Heart right ventricle (tissue), 16 donors: ENCODE measurements around the gene ALK. TPM values are rescaled to one million over a fixed set of nuclear protein-coding genes. Genes with fewer than 3 reads are reported as not detected.

Experiments
- ATAC-seq, 8 donors: fragments of 200-7000 bp; cut with Tn5 transposase; one replicate each; pipeline ENCODE4 v1.9.1; 2020; ENCODE audit warnings: mild to moderate bottlenecking in 8 of 8, moderate library complexity in 8 of 8, moderate number of reproducible peaks in 1 of 8
- DNase-seq, 2 donors: peaks; one replicate each; pipeline ENCODE4 v3.0.0-alpha.2; 2020
- H3K27ac ChIP-seq, 10 donors: fragments of 200-600 bp; sonication (generic) in 2 of 10; one replicate each; pipeline versions ENCODE4 v1.5.0 to v1.8.0; 2020 to 2022; ENCODE audit warnings: mild to moderate bottlenecking in 3 of 10
- H3K27me3 ChIP-seq, 7 donors: fragments of 200-600 bp; one replicate each; pipeline ENCODE4 v1.8.0; 2021 to 2022; ENCODE audit warnings: mild to moderate bottlenecking in 2 of 7
- H3K36me3 ChIP-seq, 9 donors: fragments of 200-600 bp; sonication (generic) in 1 of 9; one replicate each; pipeline versions ENCODE4 v1.5.0 to v1.8.0; 2020 to 2022; ENCODE audit warnings: mild to moderate bottlenecking in 2 of 9
- H3K4me1 ChIP-seq, 9 donors: fragments of 200-600 bp; sonication (generic) in 1 of 9; one replicate each; pipeline versions ENCODE4 v1.5.0 to v1.8.0; 2020 to 2022; ENCODE audit warnings: mild to moderate bottlenecking in 4 of 9
- H3K4me3 ChIP-seq, 10 donors: fragments of 200-600 bp; sonication (generic) in 2 of 10; one replicate each; pipeline versions ENCODE4 v1.5.0 to v1.8.0; 2020 to 2022; ENCODE audit warnings: mild to moderate bottlenecking in 7 of 10, moderate library complexity in 2 of 10
- H3K9me3 ChIP-seq, 11 donors: fragments of 200-600 bp in 10 of 11; sonication (generic) in 2 of 11; one replicate each; pipeline versions ENCODE4 v1.5.0 to v1.8.0; 2013 to 2022; ENCODE audit warnings: mild to moderate bottlenecking in 2 of 11, control low read depth in 1 of 11, moderate library complexity in 1 of 11
- CTCF ChIP-seq, 9 donors: fragments of 200-600 bp; sonication (generic) in 2 of 9; IDR thresholded peaks; one replicate each; pipeline versions ENCODE4 v1.5.0 to v1.8.0; 2021 to 2022; ENCODE audit warnings: antibody characterized with exemption in 9 of 9, mild to moderate bottlenecking in 5 of 9, moderate library complexity in 1 of 9
- WGBS, 2 donors: extraction: QIAGEN DNeasy Blood & Tissue Kit; methylation state at CpG; one replicate each; pipeline ENCODE4 v1.1.7; 2013; ENCODE audit warnings: inconsistent platforms in 1 of 2; 5-methylcytosine and 5-hydroxymethylcytosine counted together
- intact Hi-C, 10 donors: fragments of 100-400 bp; cut with DNase I; formaldehyde crosslinking; loops; one replicate each; pipeline versions ENCODE4 v1.11.1 to v1.14.2; 2022
- polyA plus RNA-seq, 2 donors: library from polyadenylated mRNA; stranded (reverse); fragments of 200-250 nt; gene quantifications; one replicate each; pipeline ENCODE4 v1.2.3, GENCODE V29; 2013
- total RNA-seq, 10 donors: library from RNA; stranded (reverse); fragmentation: NEBNext Ultra II Directional in 3 of 10; extraction: Animal tissue kit (Norgen Biotek cat#: 25700) in 3 of 10; gene quantifications; one replicate each; pipeline versions ENCODE4 v1.2.1 to v1.2.4, GENCODE V29; 2021 to 2023
- donor health status: Arrhythmogenic right ventricular cardiomyopathy.
- donor health status: ischemic (EF 13 %, LVEDD 7.1; RV severe dilation, severe dysfunction).
- donor health status: healthy with polysubstance abuse.
- donor health status: DM: no; HTN: yes; CAD: no.
- donor health status: DM: no; HTN: no; CAD: no.
- donor health status: ischemic (EF 25% LVEDD 6.9; RV normal size, moderate dysfunction).
- donor health status: ischemic (EF 25% LVEDD 5.7; RV mildly dilated, moderate dysfunction).
- donor health status: healthy.
- donor health status: DM: yes; HTN: yes; CAD: no.
- donor health status: Ischemic cardiomyopathy.
- donor health status: ischemic (EF 35%, LVEDD 5.7; RV mildly dilated, moderate dysfunction).
- donor health status: nonischemic (EF 11% LVEDD 7.7; RV severe dilation, severe dysfunction).
- donor health status: DM: yes; HTN: yes; CAD: no.
- donor health status: PGD.
- donor health status: ischemic (EF 29% LVEDD 5.4; RV normal size, mild dysfunction).
- donor health status: nonischemic (EF 23%, LVEDD 6.1; RV moderate dilation, normal function).

The ALK gene
- total and polyA plus RNA-seq, 12 donors, result 0.01 to 0.24 (median 0.08) TPM; not detected in 7

DNA sequence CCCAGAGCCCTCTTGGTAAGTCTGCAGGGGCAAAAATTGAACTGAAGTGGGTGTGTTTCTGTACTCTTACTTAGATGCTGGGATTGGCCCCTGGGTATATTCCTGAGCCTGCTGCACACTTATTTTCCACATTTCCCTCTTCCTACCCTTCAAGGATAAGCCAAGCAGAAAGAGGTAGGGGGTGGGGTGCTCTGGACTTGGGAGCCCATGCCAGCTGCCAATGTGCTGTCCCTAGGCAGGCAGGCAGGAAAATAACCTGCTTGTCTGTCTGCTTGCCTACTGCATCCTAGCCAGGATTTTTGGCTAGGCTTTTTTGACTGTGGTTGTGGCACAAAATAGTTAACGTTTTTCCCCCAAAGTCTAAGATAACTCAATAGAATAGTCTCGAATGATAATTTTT is 234.3 kb downstream of the ALK start:
- intact Hi-C loops, result no loop called here

DNA sequence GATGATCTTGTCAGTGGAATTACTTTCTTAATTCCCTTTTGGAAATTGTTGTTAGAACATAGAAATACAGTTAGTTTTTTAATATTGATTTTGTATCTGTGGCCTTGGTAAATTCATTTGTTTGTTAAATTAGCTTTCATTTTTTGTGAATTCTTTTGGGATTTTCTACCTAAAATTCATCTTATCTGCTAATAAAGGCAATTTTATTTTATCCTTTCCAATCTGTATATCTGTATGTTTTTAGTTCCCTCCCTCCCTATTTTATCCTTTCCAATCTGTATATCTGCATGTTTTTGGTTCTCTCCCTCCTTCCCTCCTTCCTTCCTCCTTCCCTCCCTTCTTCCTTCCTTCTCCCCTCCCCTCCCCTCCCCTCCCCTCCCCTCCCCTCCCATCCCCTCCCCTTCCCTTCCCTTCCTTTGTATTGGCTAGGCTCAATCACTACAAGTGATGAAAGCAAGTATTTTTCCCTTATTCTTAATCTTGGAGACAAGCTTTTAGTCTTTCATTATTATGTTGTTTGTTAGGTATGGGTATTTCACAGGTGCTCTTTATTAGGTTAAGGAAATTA is 244.4 kb downstream of the ALK start:
- H3K4me1 ChIP-seq, result no peaks in the 10 kb centered on the region
- DNase-seq, result no peak
- ATAC-seq, result no peak
- no peak overlapping the region for H3K4me3 ChIP-seq
- H3K9me3 ChIP-seq, result peaks cover 0 to 17% (median 0%) of the 10 kb centered on the region in 11 donors
- TF ChIP-seq CTCF (IDR thresholded peaks at IDR 0.05), result no peak
- H3K36me3 ChIP-seq, result no peaks in the 10 kb centered on the region
- peaks cover 0 to 8% (median 0%) of the 10 kb centered on the region in 7 donors for H3K27me3 ChIP-seq
- no peak overlapping the region for H3K27ac ChIP-seq
- intact Hi-C loops, result no loop called here

More for the DNA sequence above, 234.3 kb downstream of the ALK start:
- Histone ChIP-seq H3K4me3 (no peak overlapping the region), H3K27ac (no peak overlapping the region), H3K36me3 (no peaks in the 10 kb centered on the region), H3K4me1 (no peaks in the 10 kb centered on the region), H3K27me3 (peaks cover 0 to 16% (median 0%) of the 10 kb centered on the region in 7 donors), H3K9me3 (peaks cover 0 to under 1% (median 0%) of the 10 kb centered on the region in 11 donors)
- WGBS, 2 donors, result 77 to 89% methylated on average over 2 of the region's 2 CpGs
- DNase-seq, result no peak
- TF ChIP-seq CTCF (IDR thresholded peaks at IDR 0.05), result no peak
- ATAC-seq, result no peak

GRCh38 chr2:29664578-29664977 is 256.8 kb downstream of the ALK start:
- DNase-seq (no peak), ATAC-seq (no peak)
- Histone ChIP-seq H3K4me1 (no peaks in the 10 kb centered on the region), H3K27ac (no peak overlapping the region), H3K36me3 (no peaks in the 10 kb centered on the region), H3K4me3 (no peak overlapping the region), H3K9me3 (peaks cover 0 to 25% (median 0%) of the 10 kb centered on the region in 11 donors), H3K27me3 (no peaks in the 10 kb centered on the region)
- WGBS, 2 donors, result 66 to 83% methylated on average over 2 of the region's 2 CpGs
- intact Hi-C loops, result no loop called here
- no peak for TF ChIP-seq CTCF (IDR thresholded peaks at IDR 0.05)

- ATAC-seq, result no peak
- Histone ChIP-seq H3K36me3 (no peaks in the 10 kb centered on the region), H3K27ac (no peak overlapping the region), H3K9me3 (peaks cover 0 to 12% (median 0%) of the 10 kb centered on the region in 11 donors), H3K27me3 (no peaks in the 10 kb centered on the region), H3K4me3 (no peak overlapping the region), H3K4me1 (no peaks in the 10 kb centered on the region)
- TF ChIP-seq CTCF (IDR thresholded peaks at IDR 0.05), result no peak
- DNase-seq, result no peak
- intact Hi-C loops, result no loop called here
- WGBS, 2 donors, result 73 to 85% methylated on average over 3 of the region's 3 CpGs
These were observed 258.1 kb downstream of the ALK start for GRCh38 chr2:29663268-29663667.
